Large intestine (tissue), 12 donors: Measurements from ENCODE around the gene FAM24A. TPM values are rescaled to one million over a fixed set of nuclear protein-coding genes. Genes with fewer than 3 reads are reported as not detected.
"Not testable (repeated sequence)": the region's sequence is repeated elsewhere in the genome, so short reads cannot be mapped to it uniquely, and the experiment has no call there.

Experiments used
- DNase-seq, 2 donors: peaks; one replicate each; pipeline versions ENCODE4 v3.0.0 to v3.0.0-alpha.2; 2013
- H3K27ac ChIP-seq: one replicate; pipeline ENCODE4 v1.5.1; 2013; ENCODE audit warnings: low read length
- H3K27me3 ChIP-seq: 2 replicates; pipeline ENCODE4 v1.6.1; 2013; ENCODE audit warnings: low read length; ENCODE audit not compliant: control insufficient read depth, insufficient read depth
- H3K36me3 ChIP-seq: 2 replicates; pipeline ENCODE4 v1.6.1; 2013; ENCODE audit warnings: low read length; ENCODE audit not compliant: control insufficient read depth, insufficient read depth
- H3K4me1 ChIP-seq: one replicate; pipeline ENCODE4 v1.6.1; 2013; ENCODE audit warnings: low read length; ENCODE audit not compliant: control insufficient read depth, insufficient read depth
- H3K4me3 ChIP-seq: one replicate; pipeline ENCODE4 v1.5.1; 2013; ENCODE audit warnings: low read length
- H3K9me3 ChIP-seq: one replicate; pipeline ENCODE4 v1.6.1; 2013; ENCODE audit warnings: mild to moderate bottlenecking, low read depth, low read length, moderate library complexity; ENCODE audit not compliant: control insufficient read depth
- WGBS: methylation state at CpG from one replicate; pipeline ENCODE4 v1.1.5; 2013; ENCODE audit warnings: low lambda C conversion rate; ENCODE audit not compliant: insufficient coverage; 5-methylcytosine and 5-hydroxymethylcytosine counted together
- long read RNA-seq, 11 donors: transcript quantifications; one replicate each; lab custom pipeline, GENCODE V29; 2026
- polyA plus RNA-seq: library from polyadenylated mRNA; unstranded; fragments of 120-200 nt; gene quantifications from one replicate; pipeline ENCODE4 v1.2.1, GENCODE V29; 2013

Gene FAM24A, protein sequence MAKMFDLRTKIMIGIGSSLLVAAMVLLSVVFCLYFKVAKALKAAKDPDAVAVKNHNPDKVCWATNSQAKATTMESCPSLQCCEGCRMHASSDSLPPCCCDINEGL
- not detected for polyA plus RNA-seq
- long read RNA-seq, donor 1 = 0 reads
- long read RNA-seq, donor 2 = 0 reads
- long read RNA-seq, donor 3 = 0 reads
- long read RNA-seq, donor 4 = 0 reads
- long read RNA-seq, donor 5 = 0 reads
- long read RNA-seq, donor 6 = 0 reads
- long read RNA-seq, donor 7 = 0 reads
- long read RNA-seq, donor 8 = 0 reads
- long read RNA-seq, donor 9 = 0 reads
- long read RNA-seq, donor 10 = 0 reads
- long read RNA-seq, donor 11 = 0 reads

DNA sequence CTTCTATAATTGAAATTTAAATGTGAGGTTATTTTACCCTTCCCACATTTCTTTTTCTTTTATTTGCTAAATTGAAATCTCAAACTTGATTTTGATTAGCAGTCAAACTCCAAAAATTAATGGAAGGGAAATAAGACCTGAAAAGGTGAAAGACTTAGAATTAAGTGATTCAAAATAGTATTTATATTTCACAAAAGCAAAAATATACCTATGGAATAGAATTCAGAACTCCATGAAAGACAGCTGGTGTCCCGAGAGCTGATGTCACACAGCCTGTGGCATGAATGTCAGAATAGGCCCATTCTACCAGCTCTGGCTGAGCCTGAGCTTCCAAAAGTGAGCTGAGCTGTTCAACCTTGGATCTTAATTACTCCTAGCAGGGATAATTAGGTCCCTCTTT, at the start of gene FAM24A:
Gene FAM24A, plus strand, starts transcription at position 301 of the 400 bp plus-strand sequence. CDS start 1,025 bp downstream, outside the sequence.
- 60% methylated on average over 1 of the region's 1 CpG for WGBS
- no peak for DNase-seq
- H3K36me3 ChIP-seq = no peaks in the 10 kb centered on the region

DNA sequence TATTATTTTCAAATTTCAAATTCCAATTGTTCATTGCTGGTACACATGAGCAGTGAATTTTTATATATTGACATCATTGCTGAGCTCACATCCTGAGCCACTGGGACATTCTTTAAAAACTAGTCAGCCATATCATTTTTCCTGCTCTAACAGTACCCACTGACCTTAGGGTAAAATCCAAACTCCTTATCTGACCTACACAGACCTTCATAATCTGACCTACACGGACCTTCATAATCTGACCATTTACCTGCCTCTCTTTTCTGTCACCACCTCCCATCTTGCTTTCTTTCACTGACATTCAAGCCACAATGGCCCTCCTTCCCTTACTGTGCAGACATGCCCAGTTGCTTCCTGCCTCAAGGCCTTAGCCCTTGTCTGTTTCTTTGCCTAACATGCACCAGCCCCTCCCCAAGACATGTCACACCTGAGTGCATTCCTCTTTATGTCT, 48.7 kb upstream of the FAM24A start:
- DNase-seq = no peak
- WGBS = 40% methylated on average over 1 of the region's 1 CpG
- Histone ChIP-seq H3K9me3 (no peaks in the 10 kb centered on the region), H3K27ac (no peak overlapping the region), H3K4me1 (no peaks in the 10 kb centered on the region), H3K27me3 (no peaks in the 10 kb centered on the region), H3K36me3 (no peaks in the 10 kb centered on the region), H3K4me3 (no peak overlapping the region)

More for the DNA sequence above, at the start of gene FAM24A:
- Histone ChIP-seq H3K4me3 (no peak within 1 kb of the TSS), H3K27me3 (no peaks in the 10 kb centered on the region), H3K4me1 (no peaks in the 10 kb centered on the region), H3K9me3 (no peaks in the 10 kb centered on the region), H3K27ac (no peak within 1 kb of the TSS)

DNA sequence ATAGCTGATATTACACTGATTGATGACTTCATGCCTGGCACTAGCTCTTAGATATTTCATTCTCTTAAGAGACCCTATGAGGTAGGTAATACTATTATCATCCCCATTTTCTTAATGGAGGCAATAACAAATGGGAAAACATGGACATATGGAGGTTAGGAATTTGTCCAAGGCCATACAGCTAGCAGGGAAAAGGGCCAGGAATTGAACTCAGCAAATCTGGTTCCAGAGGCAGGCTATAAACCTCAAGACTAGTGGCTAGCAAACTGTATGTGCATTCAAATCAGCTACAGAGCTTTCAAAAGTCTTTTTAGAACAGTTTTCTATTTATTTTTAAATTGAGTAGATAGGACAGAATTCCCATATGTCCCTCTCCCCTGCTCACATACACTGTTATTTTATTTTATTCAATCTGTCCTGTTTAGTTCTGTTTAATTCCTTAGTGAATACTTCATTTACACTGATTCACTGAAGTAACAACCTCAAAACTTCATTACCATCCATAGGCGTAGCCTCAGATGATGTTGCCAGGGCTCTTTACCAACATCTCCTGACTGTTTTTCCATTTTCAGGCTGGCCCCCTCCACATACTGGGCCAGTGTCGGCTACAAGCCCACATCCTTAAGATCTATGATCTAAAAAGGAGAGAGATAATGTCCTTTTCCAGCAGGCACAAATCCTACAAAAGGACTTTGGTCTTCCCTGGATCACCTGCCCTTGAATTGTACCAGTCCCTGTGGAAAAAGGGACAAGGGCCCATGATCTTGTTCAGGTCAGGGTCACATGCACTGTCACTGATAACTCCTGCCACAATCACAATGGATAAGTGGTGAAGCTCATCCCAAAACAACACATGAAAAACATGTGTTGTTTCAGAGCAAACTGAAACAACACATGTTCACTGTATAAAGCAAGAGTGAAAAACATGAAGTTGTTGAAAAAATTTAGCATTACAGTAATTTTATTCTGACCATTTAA, 46.9 kb upstream of the FAM24A start:
- no peaks in the 10 kb centered on the region for H3K27me3 ChIP-seq
- no peaks in the 10 kb centered on the region for H3K36me3 ChIP-seq
- DNase-seq = no peak
- H3K9me3 ChIP-seq = no peaks in the 10 kb centered on the region
- H3K4me3 ChIP-seq = no peak overlapping the region
- H3K27ac ChIP-seq = no peak overlapping the region
- no peaks in the 10 kb centered on the region for H3K4me1 ChIP-seq
- no CpG with 5 or more reads among the region's 2 CpGs for WGBS

DNA sequence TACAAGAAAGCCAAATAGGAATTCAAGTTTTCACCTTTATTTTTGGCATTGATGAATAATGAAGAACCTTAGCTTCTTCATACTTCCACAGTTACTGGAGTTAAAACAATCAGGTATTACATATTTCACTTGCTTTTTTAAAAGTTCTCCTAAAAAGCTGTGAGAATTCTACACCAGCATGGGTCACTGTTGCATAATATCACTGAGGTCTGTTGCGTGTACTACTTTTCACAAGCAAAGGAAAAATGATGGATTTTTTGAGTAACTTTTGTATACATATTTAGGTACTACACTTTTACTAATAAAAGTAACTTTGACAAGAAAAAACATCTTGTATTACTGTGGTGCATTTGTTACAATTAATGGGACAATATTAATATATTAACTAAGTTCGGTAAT, 46.2 kb upstream of the FAM24A start:
- Histone ChIP-seq H3K27me3 (no peaks in the 10 kb centered on the region), H3K36me3 (no peaks in the 10 kb centered on the region), H3K4me3 (no peak overlapping the region), H3K9me3 (no peaks in the 10 kb centered on the region), H3K27ac (no peak overlapping the region), H3K4me1 (no peaks in the 10 kb centered on the region)
- no peak for DNase-seq
- WGBS = 100% methylated on average over 1 of the region's 2 CpGs

DNA sequence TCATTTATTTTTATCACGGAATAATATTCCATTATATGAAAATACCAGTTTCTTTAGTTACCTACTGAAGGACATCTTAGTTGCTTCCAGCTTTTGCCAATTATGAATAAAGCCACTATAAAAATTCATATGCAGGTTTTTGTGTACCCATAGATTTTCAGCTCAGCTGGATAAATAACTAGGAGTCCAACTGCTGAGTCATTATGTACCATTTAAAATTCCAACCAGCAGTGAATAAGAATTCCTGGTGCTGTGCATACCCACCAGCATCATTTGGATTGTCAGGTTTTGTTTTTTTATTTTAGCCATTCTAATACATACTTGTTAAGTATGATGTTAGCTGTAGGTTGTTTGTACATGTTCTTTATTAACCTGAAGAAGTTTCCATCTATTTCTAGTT, 45.5 kb upstream of the FAM24A start:
- no peaks in the 10 kb centered on the region for H3K4me1 ChIP-seq
- no peaks in the 10 kb centered on the region for H3K36me3 ChIP-seq
- H3K4me3 ChIP-seq = no peak overlapping the region
- no peak for DNase-seq
- WGBS = no CpG with 5 or more reads among the region's 1 CpG
- H3K27me3 ChIP-seq = no peaks in the 10 kb centered on the region
- H3K27ac ChIP-seq = no peak overlapping the region
- H3K9me3 ChIP-seq = no peaks in the 10 kb centered on the region

DNA sequence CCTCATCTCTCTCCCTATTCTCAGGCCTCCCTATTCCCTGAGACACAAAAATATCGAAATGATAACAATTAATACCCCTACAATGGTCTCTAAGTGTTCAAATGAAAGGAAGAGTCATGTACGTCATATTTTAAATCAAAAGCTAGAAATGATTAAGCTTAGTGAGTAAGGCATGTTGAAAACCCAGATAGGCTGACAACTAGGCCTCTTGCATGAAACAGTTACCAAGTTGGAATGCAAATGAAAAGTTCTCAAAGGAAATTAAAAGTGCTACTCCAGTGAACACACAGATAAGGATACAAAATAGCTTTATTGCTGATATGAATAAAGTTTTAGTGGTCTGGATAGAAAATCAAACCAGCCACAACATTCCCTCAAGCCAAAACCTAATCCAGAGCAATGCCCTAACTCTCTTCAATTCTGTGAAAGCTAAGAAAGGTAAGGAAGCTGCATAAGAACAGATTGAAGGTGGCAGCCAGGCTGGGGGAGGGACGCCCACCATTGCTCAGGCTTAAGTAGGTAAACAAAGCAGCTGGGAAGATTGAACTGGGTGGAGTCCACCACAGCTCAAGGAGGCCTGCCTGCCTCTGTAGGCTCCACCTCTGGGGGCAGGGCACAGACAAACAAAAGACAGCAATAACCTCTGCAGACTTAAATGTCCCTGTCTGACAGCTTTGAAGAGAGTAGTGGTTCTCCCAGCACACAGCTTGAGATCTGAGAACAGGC, 43.5 kb upstream of the FAM24A start:
- not testable (repeated sequence) for H3K9me3 ChIP-seq, H3K4me3 ChIP-seq, H3K4me1 ChIP-seq, H3K36me3 ChIP-seq, H3K27me3 ChIP-seq, H3K27ac ChIP-seq, DNase-seq
- WGBS = no CpG with 5 or more reads among the region's 3 CpGs

DNA sequence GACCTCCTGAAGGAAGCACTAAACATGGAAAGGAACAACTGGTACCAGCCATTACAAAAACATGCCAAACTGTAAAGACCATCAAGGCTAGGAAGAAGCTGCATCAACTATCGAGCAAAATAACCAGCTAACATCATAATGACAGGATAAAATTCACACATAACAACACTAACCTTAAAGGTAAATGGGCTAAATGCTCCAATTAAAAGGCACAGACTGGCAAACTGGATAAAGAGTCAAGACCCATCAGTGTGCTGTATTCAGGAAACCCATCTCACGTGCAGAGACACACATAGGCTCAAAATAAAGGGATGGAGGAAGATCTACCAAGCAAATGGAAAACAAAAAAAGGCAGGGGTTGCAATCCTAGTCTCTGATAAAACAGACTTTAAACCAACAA, 41.6 kb upstream of the FAM24A start:
- not testable (repeated sequence) for H3K4me1 ChIP-seq, H3K27me3 ChIP-seq, H3K27ac ChIP-seq, H3K4me3 ChIP-seq, H3K9me3 ChIP-seq, DNase-seq, H3K36me3 ChIP-seq
- no CpG with 5 or more reads among the region's 2 CpGs for WGBS

DNA sequence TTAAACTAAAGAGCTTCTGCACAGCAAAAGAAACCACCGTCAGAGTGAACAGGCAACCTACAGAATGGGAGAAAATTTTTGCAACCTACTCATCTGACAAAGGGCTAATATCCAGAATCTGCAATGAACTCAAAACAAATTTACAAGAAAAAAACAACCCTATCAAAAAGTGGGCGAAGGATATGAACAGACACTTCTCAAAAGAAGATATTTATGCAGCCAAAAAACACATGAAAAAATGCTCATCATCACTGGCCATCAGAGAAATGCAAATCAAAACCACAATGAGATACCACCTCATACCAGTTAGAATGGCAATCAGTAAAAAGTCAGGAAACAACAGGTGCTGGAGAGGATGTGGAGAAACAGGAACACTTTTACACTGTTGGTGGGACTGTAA, 38.5 kb upstream of the FAM24A start:
- H3K36me3 ChIP-seq = not testable (repeated sequence)
- no CpG with 5 or more reads among the region's 2 CpGs for WGBS

DNA sequence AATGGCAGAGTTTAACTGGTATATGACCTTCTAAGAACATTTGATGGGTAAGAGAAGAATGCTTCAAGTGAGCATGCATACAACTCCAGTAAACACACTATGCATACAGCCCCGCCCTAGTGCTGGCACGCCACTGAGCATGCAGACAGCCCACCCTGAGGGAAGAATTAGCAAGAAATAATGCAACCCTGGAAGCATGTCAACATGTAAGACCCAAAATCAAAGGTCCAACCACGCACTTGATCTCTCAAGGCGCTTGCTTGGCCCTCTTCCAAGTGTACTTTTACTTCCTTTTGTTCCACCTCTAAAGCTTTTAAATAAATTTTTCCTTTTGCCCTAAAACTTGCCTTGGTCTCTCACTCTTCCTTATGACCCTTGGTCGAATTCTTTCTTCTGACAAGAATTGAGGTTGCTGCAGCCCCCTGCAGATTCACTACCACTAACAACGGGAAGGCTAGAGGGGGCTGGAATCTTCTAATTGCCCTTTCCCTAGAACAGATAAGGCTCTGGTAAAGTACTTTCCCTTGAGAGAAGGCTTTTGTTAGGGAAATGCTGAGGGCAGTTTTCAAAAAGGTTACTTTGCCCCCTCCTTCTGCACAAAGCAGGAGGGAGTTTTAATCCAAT, 34.5 kb upstream of the FAM24A start:
- H3K4me3 ChIP-seq = no peak overlapping the region
- no peak for DNase-seq
- H3K9me3 ChIP-seq = no peaks in the 10 kb centered on the region
- no peaks in the 10 kb centered on the region for H3K27me3 ChIP-seq
- WGBS = 48% methylated on average over 2 of the region's 6 CpGs
- H3K36me3 ChIP-seq = no peaks in the 10 kb centered on the region
- peaks cover 2% of the 10 kb centered on the region for H3K4me1 ChIP-seq
- no peak overlapping the region for H3K27ac ChIP-seq

More for the DNA sequence above, 38.5 kb upstream of the FAM24A start:
- H3K4me3 ChIP-seq, H3K27me3 ChIP-seq, DNase-seq, H3K9me3 ChIP-seq, H3K4me1 ChIP-seq, H3K27ac ChIP-seq: not testable (repeated sequence)

DNA sequence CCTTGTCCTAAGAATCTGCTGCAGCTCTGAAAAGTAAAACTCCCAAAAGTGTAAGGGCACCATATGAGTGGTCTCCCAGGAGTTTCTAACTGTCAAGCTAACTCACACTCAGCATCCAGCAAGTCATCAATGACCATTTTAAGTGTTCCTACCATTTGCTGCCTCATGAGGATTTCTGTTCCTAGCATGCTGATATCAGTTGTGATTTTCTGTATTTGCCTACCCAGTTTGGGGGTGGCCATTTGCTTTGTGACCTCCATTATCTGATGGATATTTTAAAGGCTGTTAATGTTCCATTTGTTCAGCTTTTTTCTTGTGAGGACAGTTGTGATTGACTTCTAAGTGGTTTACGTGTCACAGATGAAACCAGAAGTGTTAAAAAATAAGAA, 33.9 kb upstream of the FAM24A start:
- H3K27me3 ChIP-seq = no peaks in the 10 kb centered on the region

More for the DNA sequence above, 33.9 kb upstream of the FAM24A start:
- DNase-seq = no peak
- Histone ChIP-seq H3K36me3 (no peaks in the 10 kb centered on the region), H3K9me3 (no peaks in the 10 kb centered on the region), H3K4me3 (no peak overlapping the region), H3K27ac (no peak overlapping the region), H3K4me1 (peaks cover 2% of the 10 kb centered on the region)
- WGBS = 88% methylated on average over 1 of the region's 1 CpG
